ENCODE results near the gene TPCN2. TPM values are rescaled to one million over a fixed set of nuclear protein-coding genes. Genes with fewer than 3 reads are reported as not detected.
A peak's percentile ranks its signal among the peaks of the same experiment; 100 is the strongest.
"Not testable (repeated sequence)": the region's sequence is repeated elsewhere in the genome, so short reads cannot be mapped to it uniquely, and the experiment has no call there.

TPCN2 gene
- polyA plus RNA-seq, 1 donor, result 10.5 TPM

DNA sequence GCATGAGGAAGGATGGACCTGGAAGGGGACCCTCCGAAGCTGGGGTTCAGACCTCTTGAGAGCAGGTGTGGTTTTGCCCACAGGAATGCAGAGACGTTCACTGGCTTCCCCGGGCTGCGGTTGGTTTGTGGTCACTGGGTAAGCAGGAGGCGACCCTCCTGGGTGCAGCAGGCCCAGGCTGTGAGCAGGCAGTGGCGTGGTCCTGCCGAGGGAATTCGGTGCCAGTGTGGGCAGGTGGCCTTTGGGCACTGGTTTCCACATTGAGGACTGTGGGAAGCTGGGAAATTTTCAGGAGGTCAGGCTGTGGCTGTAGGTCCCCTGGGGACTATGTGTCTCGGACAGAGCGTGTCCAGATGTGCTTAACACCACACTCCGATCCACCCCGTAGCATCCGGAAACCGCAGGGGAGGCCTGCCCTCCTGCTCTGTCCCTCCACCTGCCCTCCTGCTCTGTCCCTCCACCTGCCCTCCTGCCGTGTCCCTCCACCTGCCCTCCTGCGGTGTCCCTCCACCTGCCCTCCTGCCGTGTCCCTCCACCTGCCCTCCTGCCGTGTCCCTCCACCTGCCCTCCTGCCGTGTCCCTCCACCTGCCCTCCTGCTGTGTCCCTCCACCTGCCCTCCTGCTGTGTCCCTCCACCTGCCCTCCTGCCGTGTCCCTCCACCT lies 27.5 kb downstream of the TPCN2 start:
- DNase-seq, result no peak

DNA sequence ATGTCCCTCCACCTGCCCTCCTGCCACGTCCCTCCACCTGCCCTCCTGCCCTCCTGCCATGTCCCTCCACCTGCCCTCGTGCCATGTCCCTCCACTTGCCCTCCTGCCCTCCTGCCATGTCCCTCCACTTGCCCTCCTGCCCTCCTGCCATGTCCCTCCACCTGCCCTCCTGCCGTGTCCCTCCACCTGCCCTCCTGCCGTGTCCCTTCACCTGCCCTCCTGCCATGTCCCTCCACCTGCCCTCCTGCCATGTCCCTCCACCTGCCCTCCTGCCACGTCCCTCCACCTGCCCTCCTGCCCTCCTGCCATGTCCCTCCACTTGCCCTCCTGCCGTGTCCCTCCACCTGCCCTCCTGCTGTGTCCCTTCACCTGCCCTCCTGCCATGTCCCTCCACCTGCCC lies 28.2 kb downstream of the TPCN2 start:
- DNase-seq, result not testable (repeated sequence)

GRCh38 chr11:69078508-69078907 lies 29.8 kb downstream of the TPCN2 start:
- DNase-seq, result no peak

GRCh38 chr11:69078930-69079605 lies 30.3 kb downstream of the TPCN2 start:
- DNase-seq, result no peak

DNA sequence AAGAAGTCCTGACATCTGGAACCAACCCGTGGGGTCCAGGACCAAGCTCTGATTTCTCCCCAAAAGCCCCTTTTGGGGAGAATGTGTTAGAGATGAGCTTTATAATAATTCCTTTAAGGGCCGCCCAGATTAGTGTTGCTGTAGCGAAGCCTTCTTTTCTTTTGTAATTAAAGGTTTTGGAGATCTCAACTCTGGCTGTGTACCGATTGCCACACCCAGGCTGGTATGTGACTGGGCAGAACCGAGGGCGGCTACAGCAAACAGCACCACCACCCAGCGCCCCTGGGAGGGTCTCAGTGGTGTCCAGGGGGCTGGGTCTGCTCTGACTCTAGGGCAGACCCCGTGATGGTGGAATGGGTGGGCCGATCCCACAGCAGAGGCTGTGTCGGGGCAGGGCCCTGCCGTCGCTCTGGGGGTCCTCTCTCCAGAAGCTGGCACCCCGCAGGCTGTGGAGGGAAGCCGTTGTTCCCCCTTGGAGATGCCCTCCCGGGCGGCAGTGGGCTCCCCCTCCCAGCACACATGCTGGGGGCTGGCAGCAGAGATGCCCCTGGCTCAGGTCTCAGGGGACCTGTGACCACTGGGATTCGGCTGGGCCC lies 31.0 kb downstream of the TPCN2 start:
- no peak for DNase-seq

DNA sequence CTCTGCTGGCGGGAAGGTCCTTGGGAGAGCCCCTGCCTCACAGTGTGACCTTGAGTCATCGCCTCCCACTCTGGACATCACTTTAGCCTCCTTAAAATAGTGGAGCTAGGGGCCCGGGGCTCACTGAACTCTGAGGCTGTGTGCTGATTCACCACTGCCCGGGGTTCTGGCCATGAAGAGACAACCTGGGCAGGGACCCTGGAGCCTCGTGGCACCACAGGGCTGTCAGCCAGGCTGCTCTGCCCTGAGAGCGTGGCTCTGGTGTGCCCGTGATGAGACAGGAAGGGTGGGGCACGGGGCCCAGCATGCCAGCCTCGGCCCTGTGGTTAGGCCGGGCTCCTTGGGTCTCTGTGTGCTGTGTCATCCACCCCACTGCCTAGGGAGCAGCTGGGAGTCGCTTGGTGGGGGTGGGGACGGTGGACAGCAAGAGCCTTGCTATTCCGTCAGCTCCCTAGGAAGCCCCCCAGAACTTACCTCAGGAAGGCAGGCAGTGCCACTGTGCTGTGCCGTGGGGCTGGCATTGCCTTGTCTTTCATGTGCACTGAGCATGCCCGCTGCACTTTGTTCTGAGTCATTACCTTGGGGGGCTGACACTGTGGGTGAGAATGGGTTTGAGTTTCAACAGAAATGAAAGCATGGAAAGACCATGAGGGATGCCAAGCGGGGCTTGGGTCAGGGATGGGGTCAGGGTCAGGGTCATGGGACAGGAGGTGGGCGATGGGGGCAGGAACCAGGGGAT lies 31.7 kb downstream of the TPCN2 start:
- no peak for DNase-seq

- no peak for DNase-seq
Measured at GRCh38 chr11:69081180-69081579, 32.4 kb downstream of the TPCN2 start.

GRCh38 chr11:69083531-69084247 lies 35.0 kb downstream of the TPCN2 start:
- DNase-seq, result no peak

DNA sequence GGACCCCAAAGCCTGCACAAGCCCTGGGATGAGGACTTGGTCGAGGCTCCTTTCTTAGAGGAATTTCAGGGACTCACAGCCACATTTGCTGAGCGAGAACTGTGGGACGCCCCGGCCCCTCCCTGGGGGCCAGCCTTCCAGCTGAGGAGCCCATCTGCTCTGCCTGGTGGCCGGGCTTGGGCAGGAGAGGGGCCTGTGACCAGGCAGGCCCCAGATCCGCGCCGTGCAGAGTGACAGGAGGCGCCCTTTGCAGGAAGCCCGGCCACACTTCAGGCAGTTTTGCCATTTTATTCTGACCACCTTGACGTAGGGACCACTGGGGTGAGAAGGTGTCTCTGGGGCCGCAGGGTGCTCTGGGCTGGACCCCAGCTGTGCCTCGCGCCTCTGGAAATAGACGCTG lies 35.6 kb downstream of the TPCN2 start:
- DNase-seq, result no peak

- DNase-seq, result no peak
Measured at GRCh38 chr11:69085490-69086095, 36.9 kb downstream of the TPCN2 start.

- peak; percentile 70 for DNase-seq
Measured at GRCh38 chr11:69086152-69087132, 37.7 kb downstream of the TPCN2 start.

DNA sequence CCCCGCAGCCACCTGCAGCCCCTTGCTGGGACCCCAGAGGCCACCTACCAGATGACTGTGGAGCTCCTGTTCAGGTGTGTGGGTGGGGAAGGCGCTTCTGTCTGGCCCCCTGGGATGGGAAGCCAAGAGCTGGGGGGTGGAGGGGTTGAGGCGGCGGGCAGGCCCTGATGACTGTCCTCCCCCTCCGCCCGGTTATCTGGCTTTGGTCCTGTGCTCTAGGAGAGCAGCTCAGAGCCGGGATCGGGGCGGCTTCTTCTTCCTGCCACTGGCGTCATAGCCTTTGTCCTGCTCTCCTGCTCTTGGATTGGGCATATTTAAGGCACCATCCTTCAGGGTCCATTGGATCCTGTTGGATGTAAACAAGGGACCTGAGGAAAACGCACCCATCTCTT lies 38.4 kb downstream of the TPCN2 start:
- no peak for DNase-seq

DNA sequence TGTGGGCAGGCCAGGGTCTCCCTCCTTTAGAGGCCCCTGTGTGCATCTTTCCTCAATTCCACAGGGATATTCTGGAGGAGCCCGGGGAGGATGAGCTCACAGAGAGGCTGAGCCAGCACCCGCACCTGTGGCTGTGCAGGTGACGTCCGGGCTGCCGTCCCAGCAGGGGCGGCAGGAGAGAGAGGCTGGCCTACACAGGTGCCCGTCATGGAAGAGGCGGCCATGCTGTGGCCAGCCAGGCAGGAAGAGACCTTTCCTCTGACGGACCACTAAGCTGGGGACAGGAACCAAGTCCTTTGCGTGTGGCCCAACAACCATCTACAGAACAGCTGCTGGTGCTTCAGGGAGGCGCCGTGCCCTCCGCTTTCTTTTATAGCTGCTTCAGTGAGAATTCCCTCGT lies 39.1 kb downstream of the TPCN2 start:
- no peak for DNase-seq

- DNase-seq, result peak; percentile 73
Measured at GRCh38 chr11:69088676-69089146, 40.0 kb downstream of the TPCN2 start.

DNA sequence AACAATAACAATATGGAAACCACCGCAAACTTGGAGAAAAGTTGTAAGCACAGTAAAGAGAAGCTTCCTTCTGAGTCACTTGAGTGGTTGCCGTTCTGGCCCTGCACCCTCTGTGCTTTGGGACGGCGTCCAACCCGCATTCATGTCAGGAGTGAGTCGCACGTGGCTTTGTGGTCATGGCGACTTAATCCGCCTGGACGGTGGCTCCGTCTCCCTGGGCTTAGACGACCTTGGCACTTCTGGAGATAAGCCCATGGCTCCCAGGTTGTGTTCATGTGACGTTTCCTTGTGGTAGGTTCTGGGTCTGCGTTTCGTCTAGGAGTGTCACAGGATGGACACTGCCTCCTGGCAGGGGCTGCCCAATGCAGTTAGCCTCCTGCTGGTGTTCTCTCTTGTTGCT lies 40.5 kb downstream of the TPCN2 start:
- no peak for DNase-seq

- DNase-seq, result no peak
Measured at GRCh38 chr11:69091638-69092165, 43.0 kb downstream of the TPCN2 start.

- no peak for DNase-seq
Measured at GRCh38 chr11:69092263-69092662, 43.5 kb downstream of the TPCN2 start.

DNA sequence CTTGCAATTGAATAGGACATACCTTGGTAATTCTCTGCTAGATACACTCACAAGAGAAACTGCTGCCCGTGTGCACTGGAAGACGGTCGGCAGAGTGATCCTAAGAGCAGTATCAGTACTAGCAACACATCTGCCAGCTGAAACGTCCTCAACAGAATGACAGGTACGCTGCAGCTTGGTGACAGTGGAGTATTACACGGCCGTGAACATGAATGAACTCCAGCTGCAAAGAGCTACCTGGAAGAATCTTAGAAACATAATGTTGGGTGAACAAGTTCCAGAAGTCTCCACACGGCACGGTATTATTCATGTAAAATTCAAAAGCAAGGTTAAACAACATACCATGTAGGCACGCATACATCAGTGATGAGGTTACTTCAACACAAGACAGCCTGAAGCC lies 44.4 kb downstream of the TPCN2 start:
- no peak for DNase-seq

DNA sequence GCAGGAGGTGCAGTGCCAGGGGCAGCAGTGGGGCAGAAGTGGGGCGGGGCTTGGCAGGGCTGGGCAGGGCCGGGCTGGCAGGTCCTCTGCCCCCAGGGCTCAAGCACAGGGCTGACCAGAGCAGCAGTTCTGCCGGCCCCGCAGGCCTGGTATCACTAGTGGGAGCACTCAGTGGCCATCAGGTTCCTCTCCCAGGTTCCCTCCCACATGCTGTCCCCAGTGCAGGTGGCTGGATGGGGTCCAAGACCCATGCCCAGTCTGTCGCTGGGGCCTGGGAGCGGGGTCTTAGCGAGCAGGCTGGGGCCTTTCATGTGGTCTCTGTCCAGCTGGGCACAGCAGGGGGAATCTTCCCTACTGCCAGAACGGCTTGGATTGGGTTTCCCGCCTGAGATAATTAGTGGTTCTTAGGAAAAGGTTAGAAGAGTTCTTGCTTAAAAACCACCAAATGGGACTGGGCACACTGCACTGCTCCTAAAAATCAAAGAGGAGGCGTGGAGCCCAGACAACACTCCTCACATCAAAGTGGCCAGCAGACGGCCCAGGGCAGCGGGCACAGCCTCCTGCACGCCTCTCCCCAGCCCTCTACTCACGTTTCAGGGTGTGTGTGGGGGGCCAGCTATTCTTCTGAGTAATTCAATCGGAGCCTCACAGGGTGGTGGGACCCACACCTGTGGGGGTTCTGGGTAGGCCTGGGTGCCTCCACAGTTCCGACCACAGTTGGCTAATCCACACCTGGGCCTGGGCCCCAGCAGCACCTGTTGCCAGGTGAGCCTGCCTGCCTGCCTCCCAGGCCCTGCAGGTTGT lies 45.6 kb downstream of the TPCN2 start:
- no peak for DNase-seq

GRCh38 chr11:69094915-69095290 lies 46.2 kb downstream of the TPCN2 start:
- no peak for DNase-seq

All from hindlimb muscle (tissue), 1 donor.